ENCODE results near the gene AXDND1.

GRCh38 chr1:179385510-179385909 is 19.7 kb downstream of the AXDND1 start:
- TF ChIP-seq RCOR1 (IDR thresholded peaks at IDR 0.05; ENCODE audit: borderline replicate concordance in 1 of 2, low read depth in 2 of 2, low read length in 2 of 2) (no peak), FOXJ2 (tag; IDR thresholded peaks at IDR 0.05) (no peak), YY1 (IDR thresholded peaks at IDR 0.05; ENCODE audit: borderline replicate concordance in 1 of 3, control insufficient read depth in 1 of 3, extremely low read depth in 1 of 3, insufficient read depth in 3 of 3, insufficient read length in 1 of 3, insufficient replicate concordance in 2 of 3, low read depth in 1 of 3, low read length in 2 of 3) (no peak), CTCF (IDR thresholded peaks at IDR 0.05 in 2 of 3, conservative IDR thresholded peaks at IDR 0.05 in 1 of 3; ENCODE audit: insufficient read depth in 2 of 3, low read depth in 1 of 3, low read length in 3 of 3) (no peak), TBL1XR1 (IDR thresholded peaks at IDR 0.05; ENCODE audit: low read length in 2 of 2) (no peak), RAD21 (CRISPR knock-in tag; conservative IDR thresholded peaks at IDR 0.05 in 1 of 2, IDR thresholded peaks at IDR 0.05 in 1 of 2) (no peak), RNF2 (IDR thresholded peaks at IDR 0.05) (no peak), GATA2 (CRISPR knock-in tag; IDR thresholded peaks at IDR 0.05) (no peak), POLR2A (conservative IDR thresholded peaks at IDR 0.05) (no peak), ZBTB8A (IDR thresholded peaks at IDR 0.05; ENCODE audit: partially characterized antibody) (no peak)

Measured in K562 (cell line).